Right kidney (tissue), 1 donor: ENCODE results near the gene OR5C1.
A peak's percentile ranks its signal among the peaks of the same experiment; 100 is the strongest.
"Not testable (repeated sequence)": the region's sequence is repeated elsewhere in the genome, so short reads cannot be mapped to it uniquely, and the experiment has no call there.

ENCODE experiments used
- DNase-seq: peaks from one replicate; pipeline ENCODE4 v3.0.0-alpha.2; 2016

OR5C1 gene

GRCh38 chr9:122810306-122810946 is 21.7 kb downstream of the OR5C1 start:
- DNase-seq: peak; percentile 28

- DNase-seq: no peak
Observed at GRCh38 chr9:122812736-122813135, 24.0 kb downstream of the OR5C1 start.

DNA sequence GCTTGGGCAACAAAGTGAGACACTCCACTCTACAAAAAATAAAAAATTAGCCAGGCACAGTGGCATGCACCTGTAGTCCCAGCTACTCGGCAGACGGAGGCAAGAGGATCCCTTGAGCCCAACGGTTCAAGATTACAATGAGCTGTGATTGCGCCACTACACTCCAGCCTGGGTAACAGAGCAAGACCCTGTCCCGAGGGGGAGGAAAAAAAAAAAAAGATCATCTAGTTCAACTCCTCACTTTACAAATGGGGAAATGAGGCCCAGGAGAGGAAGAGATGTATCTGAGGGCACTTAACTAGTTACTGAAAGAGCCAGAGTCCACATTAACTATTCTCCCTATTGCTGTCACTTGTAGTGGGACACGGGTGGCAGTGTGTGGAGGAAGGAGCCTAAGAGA is 25.8 kb downstream of the OR5C1 start:
- DNase-seq: no peak

GRCh38 chr9:122815544-122815943 is 26.8 kb downstream of the OR5C1 start:
- DNase-seq: no peak

DNA sequence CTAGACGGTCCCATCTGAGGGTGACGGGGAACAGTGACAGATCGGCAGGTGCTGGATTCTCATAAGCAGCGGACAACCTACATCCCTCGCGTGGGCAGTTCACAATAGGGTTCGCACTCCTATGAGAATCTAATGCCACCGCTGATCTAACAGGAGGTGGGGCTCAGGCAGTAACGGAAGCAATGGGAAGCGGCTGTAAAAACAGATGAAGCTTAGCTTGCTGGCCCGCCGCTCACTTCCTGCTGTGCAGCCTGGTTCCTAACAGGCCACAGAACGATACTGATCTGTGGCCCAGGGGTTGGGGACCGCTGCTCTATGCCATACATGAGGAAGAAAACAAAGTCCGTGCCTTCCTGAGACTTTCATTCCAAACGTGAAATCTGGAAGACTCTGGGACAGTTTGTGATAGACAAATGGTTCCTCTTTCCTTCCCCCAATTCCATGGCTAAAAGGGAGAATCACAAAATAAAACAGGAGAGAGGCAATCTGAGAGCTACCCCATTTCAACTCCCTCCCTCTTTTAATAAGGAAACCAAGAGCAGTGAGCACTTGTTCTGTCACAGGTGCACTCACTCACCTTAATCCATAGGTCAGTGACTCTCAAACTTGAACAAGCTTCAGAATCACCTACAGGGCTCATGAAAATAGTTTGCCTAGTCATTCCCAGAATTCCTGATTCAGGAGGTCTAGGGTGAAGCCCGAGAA is 27.6 kb downstream of the OR5C1 start:
- no peak for DNase-seq

GRCh38 chr9:122819326-122819725 is 30.6 kb downstream of the OR5C1 start:
- no peak for DNase-seq

GRCh38 chr9:122819791-122820489 is 31.2 kb downstream of the OR5C1 start:
- DNase-seq: no peak

- no peak for DNase-seq
Observed at GRCh38 chr9:122820490-122820845, 31.7 kb downstream of the OR5C1 start.

DNA sequence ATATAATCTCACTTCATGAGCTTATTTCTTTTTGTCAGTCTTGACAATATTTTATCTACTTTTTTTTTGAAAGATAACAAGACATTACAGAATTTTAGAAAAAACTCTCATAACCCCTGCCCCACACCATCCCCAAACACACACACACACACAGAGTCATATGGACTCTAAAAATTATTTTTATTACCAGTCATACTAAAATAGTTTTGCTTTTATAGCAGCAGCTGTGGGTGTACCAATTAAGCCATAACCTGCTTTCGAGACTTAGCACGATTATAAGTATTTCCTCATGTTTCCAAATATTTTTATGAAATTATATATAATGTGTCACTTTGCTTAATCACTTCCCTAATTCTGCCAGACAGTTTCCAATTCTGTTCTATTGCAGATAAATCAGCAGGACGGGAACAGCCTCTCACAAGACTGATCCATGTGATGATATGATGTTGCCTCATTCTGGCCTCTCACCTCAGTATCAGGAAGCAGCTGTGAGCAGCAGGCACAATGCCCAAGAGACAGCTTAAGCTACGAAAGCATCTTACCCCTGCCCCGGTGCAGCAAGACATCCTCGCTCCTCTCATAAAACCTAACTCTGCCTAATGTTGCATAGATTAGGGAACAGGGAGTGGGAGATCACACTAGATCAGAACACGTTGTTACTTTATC is 32.7 kb downstream of the OR5C1 start:
- DNase-seq: no peak

- no peak for DNase-seq
Observed at GRCh38 chr9:122822056-122822455, 33.3 kb downstream of the OR5C1 start.

- no peak for DNase-seq
Observed at GRCh38 chr9:122822938-122823337, 34.2 kb downstream of the OR5C1 start.

- DNase-seq: no peak
Observed at GRCh38 chr9:122827761-122828093, 39.0 kb downstream of the OR5C1 start.

DNA sequence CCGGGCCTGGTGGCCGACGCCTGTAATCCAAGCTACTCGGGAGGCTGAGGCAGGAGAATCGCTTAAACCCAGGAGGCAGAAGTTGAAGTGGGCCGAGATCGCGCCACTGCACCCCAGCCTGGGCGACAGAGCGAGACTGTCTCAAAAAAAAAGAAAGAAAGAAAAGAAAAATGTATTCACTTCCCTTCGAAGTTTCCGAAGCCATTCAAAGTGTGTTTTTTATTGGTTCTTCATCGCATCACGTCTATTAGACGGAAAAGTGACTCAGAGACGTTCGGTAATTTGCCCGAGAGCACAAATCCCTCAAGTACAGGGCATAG is 40.2 kb downstream of the OR5C1 start:
- not testable (repeated sequence) for DNase-seq

- DNase-seq: no peak
Observed at GRCh38 chr9:122832194-122832593, 43.5 kb downstream of the OR5C1 start.

GRCh38 chr9:122835313-122835731 is 46.6 kb downstream of the OR5C1 start:
- no peak for DNase-seq

- DNase-seq: no peak
Observed at GRCh38 chr9:122837266-122837850, 48.6 kb downstream of the OR5C1 start.

GRCh38 chr9:122838441-122838840 is 49.7 kb downstream of the OR5C1 start:
- DNase-seq: not testable (repeated sequence)
